ENCODE data around the gene TYSND1. TPM values are rescaled to one million over a fixed set of nuclear protein-coding genes. Genes with fewer than 3 reads are reported as not detected.

Gene TYSND1
- total and polyA plus RNA-seq, 2 of the 13 experiments (the other 11 are each of a cell fraction or from before 2014, with no cell fraction given) = 3.3 to 8.9 TPM

DNA sequence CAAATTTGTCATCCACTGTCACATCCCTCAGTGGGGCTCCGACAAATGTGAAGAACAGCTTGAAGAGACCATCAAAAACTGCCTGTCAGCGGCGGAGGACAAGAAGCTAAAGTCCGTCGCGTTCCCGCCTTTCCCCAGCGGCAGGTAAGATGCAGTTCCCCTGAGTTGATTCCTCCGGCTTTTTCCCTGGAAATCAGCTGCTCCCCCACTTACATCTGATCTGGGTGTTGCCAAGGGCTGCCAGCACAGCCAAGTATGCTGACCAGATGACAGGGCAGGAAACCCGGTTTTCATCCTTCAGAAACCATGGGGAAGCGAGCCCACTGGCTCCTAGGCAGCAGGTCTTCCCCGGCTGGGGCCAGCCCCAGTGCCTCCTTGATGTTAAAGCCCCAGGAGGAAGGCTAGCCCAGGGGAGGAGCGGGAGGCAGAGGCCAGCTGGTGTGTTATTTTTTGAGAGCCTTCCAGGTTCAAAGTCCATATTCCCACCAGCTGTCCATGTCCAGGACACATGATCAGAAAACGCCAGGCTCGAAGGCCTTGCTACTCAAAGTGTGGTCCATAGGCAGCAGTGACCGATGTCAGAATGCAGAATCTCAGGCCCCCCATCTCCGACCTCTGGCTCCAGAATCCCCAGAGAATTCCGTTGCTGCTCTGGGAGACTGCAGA, 37.3 kb downstream of the TYSND1 start (continued):
- TF ChIP-seq ZMYM2 (CRISPR knock-in tag; IDR thresholded peaks at IDR 0.05) = peak; percentile 81
- TF ChIP-seq SMAD3 (CRISPR knock-in tag; IDR thresholded peaks at IDR 0.05) = peak; percentile 69; the same call in 1 of the 2 replicates
- TF ChIP-seq RBAK (CRISPR knock-in tag; IDR thresholded peaks at IDR 0.05) = no peak
- no peak for TF ChIP-seq ZNF614 (CRISPR knock-in tag; IDR thresholded peaks at IDR 0.05; ENCODE audit: borderline replicate concordance)
- no peak for TF ChIP-seq AGO1 (IDR thresholded peaks at IDR 0.05; ENCODE audit: low read depth, low read length, poor library complexity, severe bottlenecking)
- peak; percentile 52; the same call in 1 of the 2 replicates for TF ChIP-seq GZF1 (CRISPR knock-in tag; IDR thresholded peaks at IDR 0.05)
- TF ChIP-seq TEAD3 (CRISPR knock-in tag; optimal IDR thresholded peaks at IDR 0.05; ENCODE audit: borderline replicate concordance) = peak; percentile 58
- no peak for TF ChIP-seq SMARCC2 (IDR thresholded peaks at IDR 0.05)
- no peak for TF ChIP-seq ZFP82 (CRISPR knock-in tag; IDR thresholded peaks at IDR 0.05; ENCODE audit: borderline replicate concordance)
- TF ChIP-seq POLR2AphosphoS5 (IDR thresholded peaks at IDR 0.05; ENCODE audit: low read depth, low read length) = no peak
- TF ChIP-seq ZNF580 (CRISPR knock-in tag; IDR thresholded peaks at IDR 0.05; ENCODE audit: borderline replicate concordance, low read depth) = peak; percentile 7; the same call in 1 of the 2 replicates
- TF ChIP-seq, protein P1, sequence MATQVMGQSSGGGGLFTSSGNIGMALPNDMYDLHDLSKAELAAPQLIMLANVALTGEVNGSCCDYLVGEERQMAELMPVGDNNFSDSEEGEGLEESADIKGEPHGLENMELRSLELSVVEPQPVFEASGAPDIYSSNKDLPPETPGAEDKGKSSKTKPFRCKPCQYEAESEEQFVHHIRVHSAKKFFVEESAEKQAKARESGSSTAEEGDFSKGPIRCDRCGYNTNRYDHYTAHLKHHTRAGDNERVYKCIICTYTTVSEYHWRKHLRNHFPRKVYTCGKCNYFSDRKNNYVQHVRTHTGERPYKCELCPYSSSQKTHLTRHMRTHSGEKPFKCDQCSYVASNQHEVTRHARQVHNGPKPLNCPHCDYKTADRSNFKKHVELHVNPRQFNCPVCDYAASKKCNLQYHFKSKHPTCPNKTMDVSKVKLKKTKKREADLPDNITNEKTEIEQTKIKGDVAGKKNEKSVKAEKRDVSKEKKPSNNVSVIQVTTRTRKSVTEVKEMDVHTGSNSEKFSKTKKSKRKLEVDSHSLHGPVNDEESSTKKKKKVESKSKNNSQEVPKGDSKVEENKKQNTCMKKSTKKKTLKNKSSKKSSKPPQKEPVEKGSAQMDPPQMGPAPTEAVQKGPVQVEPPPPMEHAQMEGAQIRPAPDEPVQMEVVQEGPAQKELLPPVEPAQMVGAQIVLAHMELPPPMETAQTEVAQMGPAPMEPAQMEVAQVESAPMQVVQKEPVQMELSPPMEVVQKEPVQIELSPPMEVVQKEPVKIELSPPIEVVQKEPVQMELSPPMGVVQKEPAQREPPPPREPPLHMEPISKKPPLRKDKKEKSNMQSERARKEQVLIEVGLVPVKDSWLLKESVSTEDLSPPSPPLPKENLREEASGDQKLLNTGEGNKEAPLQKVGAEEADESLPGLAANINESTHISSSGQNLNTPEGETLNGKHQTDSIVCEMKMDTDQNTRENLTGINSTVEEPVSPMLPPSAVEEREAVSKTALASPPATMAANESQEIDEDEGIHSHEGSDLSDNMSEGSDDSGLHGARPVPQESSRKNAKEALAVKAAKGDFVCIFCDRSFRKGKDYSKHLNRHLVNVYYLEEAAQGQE (IDR thresholded peaks at IDR 0.05; ENCODE audit: borderline replicate concordance in 1 of 2, low read depth in 1 of 2, low read length in 2 of 2) = no peak
- TF ChIP-seq ZNF619 (CRISPR knock-in tag; IDR thresholded peaks at IDR 0.05) = no peak
- no peak for TF ChIP-seq ATAD3A (CRISPR knock-in tag; IDR thresholded peaks at IDR 0.05)
- TF ChIP-seq FOXM1 (CRISPR knock-in tag; IDR thresholded peaks at IDR 0.05) = no peak
- TF ChIP-seq CCAR2 (optimal IDR thresholded peaks at IDR 0.05; ENCODE audit: low read depth, low read length) = no peak
- TF ChIP-seq, protein P2, sequence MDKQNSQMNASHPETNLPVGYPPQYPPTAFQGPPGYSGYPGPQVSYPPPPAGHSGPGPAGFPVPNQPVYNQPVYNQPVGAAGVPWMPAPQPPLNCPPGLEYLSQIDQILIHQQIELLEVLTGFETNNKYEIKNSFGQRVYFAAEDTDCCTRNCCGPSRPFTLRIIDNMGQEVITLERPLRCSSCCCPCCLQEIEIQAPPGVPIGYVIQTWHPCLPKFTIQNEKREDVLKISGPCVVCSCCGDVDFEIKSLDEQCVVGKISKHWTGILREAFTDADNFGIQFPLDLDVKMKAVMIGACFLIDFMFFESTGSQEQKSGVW (CRISPR knock-in tag; IDR thresholded peaks at IDR 0.05; ENCODE audit: borderline replicate concordance) = no peak
- no peak for TF ChIP-seq ZNF850 (CRISPR knock-in tag; conservative IDR thresholded peaks at IDR 0.05)
- no peak for TF ChIP-seq DNMT1 (CRISPR knock-in tag; IDR thresholded peaks at IDR 0.05)
- TF ChIP-seq FIP1L1 (IDR thresholded peaks at IDR 0.05; ENCODE audit: borderline replicate concordance, insufficient read depth, low read depth, low read length) = no peak
- no peak for TF ChIP-seq SRSF1 (optimal IDR thresholded peaks at IDR 0.05; ENCODE audit: low read depth, low read length)
- TF ChIP-seq ZNF446 (CRISPR knock-in tag; IDR thresholded peaks at IDR 0.05) = no peak
- TF ChIP-seq MXD1 (CRISPR knock-in tag; IDR thresholded peaks at IDR 0.05) = peak; percentile 29; the same call in 1 of the 2 replicates
- TF ChIP-seq RFX1 (IDR thresholded peaks at IDR 0.05) = no peak
- no peak for TF ChIP-seq ZNF326 (CRISPR knock-in tag; IDR thresholded peaks at IDR 0.05; ENCODE audit: borderline replicate concordance)
- no peak for TF ChIP-seq BATF2 (CRISPR knock-in tag; IDR thresholded peaks at IDR 0.05)

Data from HepG2 (cell line).